Stimulated activated CD8-positive, alpha-beta memory T cell treated with anti-CD3 and anti-CD28 coated beads, Interleukin-2, amount 100 ng/mL, for 48 hours (primary cell): Measurements from ENCODE around the gene NEMF.
"Not testable (repeated sequence)": the region's sequence is repeated elsewhere in the genome, so short reads cannot be mapped to it uniquely, and the experiment has no call there.

Experiments
- DNase-seq, 2 donors: peaks; one replicate each; pipeline ENCODE4 v3.0.0-alpha.2; 2020; ENCODE audit warnings: low read depth in 2 of 2

Gene NEMF

GRCh38 chr14:49876563-49877127, 24.1 kb upstream of the NEMF start:
- no peak for DNase-seq

GRCh38 chr14:49875640-49876198, 23.1 kb upstream of the NEMF start:
- DNase-seq = no peak

GRCh38 chr14:49873548-49873947, 21.0 kb upstream of the NEMF start:
- DNase-seq = not testable (repeated sequence)

DNA sequence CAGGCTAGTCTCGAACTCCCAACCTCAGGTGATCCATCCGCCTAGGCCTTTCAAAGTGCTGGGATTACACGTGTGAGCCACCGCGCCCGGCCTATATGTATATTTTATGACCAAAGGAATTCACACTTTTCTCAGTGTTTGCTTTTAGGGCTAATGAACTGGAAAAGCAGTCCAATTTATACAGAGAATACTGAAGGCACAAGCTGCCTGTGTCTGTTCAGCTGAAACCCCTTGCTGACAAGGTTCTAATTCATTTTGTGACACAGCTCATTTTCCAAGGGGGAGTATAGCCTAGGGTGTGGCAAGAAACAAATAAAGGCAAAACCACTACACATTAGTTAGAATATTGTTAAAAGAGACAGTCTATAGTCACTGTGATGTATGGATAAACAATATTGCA, 18.3 kb upstream of the NEMF start:
- no peak for DNase-seq

GRCh38 chr14:49868720-49869114, 16.1 kb upstream of the NEMF start:
- no peak for DNase-seq

DNA sequence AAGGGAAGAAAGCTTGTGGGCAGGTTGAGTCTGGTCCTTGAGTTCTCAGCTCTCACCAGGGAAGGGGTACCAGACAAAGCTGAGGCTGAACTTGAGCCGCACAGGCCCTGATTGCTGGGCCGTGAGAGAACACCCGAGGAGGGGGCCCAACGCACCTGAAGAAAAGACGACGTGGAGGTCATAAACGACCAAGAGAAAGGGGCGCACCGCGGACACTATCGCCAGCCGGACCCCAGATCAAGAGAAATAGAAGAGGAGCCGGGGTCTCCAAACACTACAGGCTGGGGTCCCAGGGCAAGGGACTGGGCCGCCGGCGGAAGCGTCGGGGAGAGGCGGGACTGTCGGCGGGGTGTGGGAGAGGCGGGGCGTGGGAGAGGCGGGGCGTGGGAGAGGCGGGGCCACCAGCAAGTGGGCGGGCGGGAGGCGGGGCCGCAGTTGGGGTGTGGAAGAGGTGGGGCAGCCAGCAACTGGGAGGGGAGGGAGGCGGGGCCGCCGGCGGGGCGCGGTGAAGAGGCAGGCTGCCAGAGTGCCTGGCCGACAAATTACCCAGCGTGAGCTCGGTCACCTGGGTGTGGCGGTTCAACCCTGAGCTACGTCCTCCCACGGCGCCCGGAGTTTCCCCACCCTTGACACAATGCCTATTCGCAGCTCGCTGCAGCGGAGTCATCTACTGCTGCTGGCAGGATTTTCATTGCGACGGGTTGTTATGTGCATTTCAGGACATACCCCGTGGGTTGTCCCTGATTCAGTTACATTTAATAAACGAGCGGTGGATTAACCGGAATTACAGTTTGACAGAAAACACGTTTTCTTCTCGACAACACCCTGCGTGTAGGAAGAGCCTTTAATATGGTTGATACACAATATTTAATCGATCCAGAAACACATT, 15.5 kb upstream of the NEMF start:
- DNase-seq = peak; percentile 99

GRCh38 chr14:49865431-49865859, 12.9 kb upstream of the NEMF start:
- DNase-seq = peak; percentile 73 to 75

- DNase-seq = no peak
Measured at GRCh38 chr14:49863487-49864281, 11.1 kb upstream of the NEMF start.

DNA sequence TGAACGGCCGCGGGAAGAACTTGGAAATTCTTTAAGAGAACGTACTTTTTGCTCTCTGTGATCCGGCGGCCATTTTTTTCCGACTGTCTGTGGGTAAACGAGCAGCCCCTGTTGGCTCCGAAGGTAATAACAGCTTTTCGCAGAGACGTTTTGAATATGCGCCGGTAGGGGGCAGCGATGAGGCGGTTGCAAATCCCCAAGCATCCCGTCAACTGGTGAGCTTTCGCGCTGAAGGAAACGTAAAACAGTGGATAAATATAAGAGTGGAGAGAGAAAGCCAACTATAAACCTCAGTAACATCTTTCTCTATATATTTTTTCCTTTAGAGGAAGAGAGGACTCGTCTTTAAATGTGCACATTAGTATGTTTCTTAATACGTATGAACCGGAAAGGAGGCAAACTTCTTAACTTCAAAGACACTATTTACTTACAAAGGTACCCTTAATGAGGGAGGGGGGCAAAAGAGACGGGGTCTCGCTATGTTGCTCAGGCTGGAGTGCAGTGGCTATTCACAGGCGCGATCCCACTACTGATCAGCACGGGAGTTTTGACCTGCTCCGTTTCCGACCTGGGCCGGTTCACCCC, 9.6 kb upstream of the NEMF start:
- DNase-seq = peak; percentile 64 to 80

DNA sequence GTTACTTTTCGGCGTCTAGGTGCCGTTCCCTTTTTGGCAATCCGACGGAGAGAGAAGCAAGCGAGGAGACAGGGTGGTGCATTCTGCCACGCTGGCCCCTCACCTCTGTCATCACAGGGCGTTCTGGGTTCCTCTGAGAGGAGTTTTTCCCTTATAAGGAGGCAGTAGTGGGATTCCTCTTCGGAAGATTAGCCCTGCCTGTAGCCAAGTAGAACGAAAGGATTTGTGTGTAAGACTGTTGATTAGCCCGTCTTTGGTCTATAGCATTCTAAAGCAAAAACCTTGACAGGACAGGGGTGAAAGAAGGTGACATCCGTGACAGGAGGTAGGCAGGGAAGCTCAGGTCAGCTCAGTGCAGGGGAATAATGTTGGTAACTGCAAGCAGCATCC, 9.1 kb upstream of the NEMF start:
- DNase-seq = peak in 1 of 2 donors; percentile 52

GRCh38 chr14:49860988-49861698, 8.6 kb upstream of the NEMF start:
- DNase-seq = no peak

- DNase-seq = no peak
Measured at GRCh38 chr14:49858383-49858782, 5.8 kb upstream of the NEMF start.

DNA sequence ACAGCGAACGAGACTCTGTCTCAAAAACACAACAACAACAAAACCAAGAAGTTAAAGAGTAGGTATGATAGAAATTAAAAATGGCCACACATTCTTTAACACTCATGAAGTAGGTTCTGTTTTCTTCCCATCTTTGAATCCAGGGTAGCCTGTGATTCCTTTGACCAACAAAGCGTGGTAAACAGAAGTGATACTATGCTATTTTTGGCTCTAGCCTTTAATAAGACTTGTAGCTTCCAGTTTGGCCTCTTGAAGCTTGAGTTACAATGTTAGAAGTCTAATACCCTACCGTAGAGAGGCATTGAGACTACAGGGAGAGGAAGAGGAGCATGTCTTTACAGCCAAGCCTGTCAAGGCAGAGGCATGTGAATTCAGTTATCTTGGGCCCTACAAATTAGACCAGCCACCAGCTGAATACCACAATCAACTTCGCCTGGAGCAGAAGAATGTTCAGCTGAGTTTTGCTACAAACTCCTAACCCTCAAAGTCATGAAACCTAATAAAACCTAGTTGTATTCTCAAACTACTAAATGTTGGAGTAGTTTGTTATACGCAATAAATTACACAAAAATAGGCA, 4.9 kb upstream of the NEMF start:
- no peak for DNase-seq

- DNase-seq = peak; percentile 34 to 47
Measured at GRCh38 chr14:49853572-49854375, 1.2 kb upstream of the NEMF start.

GRCh38 chr14:49853158-49853477, 530 bp upstream of the NEMF start:
- no peak for DNase-seq

DNA sequence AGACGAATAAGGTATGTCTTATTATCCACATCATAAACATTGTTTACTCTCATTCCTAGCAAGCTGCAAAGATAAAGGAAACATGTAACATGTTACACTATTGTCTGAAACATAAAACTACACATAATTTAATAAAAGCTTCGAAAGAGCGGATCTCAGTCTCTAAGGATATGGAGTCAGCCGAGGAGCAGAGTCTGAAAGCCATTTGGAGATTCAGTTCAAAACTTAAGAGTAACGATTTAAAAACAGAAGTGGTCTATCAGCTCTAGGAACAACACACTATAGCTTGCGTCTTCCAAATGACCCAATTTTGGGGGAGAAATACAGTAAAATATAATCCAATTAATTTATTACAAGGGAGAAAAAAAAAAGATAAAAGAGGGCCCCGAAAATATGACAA, 775 bp downstream of the NEMF start:
- no peak for DNase-seq

DNA sequence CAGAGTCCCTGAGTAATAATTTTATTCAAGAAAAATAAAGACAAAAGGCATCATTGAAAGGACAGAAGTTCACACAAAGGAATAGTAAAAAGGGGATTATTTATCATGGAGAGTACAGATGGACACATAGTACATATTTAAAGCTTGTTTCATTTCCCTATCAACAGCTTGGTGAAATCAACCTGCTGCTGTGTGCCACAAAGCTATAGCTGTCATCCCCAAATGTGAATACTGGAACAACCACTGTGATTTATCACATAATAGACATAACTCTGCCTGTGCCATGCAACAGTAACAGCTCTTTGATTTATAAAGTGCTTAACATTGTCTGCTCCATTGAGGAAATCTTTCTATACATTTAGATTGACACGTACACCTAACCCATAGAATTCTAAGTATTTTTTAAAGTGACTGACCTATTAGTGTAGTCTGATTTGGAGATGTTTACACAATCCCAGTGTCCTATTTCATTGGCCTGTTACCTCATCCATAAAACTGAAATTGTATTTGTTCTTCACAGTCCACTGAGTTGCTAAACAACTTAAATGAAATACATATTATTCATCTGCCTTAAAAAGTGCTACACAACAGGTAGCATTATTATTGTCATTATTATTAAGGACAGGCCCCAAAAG, 3.3 kb downstream of the NEMF start:
- no peak for DNase-seq

DNA sequence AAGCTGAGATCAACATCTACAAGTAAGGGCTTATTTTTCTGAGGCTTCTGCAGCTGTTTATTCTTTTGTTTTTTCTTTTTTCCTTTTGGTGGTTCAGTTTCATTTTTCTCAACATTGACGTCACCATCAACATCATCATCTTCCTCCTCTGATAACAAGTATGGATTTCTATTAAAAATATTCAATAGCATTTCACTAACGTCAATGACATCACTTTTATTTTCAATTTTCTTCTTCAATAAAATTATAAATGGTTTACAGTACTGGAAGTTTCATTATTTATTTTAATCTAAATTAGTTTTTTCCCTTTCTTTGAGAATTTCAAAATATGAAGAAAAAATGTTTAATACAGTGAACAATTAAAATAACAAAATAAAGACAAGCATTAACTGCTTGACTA, 23.9 kb downstream of the NEMF start:
- DNase-seq = no peak

DNA sequence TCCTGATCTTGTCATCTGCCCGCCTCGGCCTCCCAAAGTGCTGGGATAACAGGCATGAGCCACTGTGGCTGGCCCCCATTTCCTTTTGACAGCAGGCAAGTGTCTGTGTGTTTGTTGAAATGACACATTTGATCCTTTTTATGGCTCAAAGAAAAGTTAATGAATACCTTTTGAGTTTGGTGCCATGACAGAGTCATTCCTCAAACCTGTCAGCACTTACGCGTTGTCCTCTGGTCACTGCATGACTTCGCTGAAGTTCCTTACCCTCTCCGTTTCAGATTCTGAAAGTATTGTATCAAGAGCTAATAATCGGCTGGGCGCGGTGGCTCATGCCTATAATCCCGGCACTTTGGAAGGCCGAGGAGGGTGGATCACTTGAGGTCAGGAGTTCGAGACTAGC, 32.4 kb downstream of the NEMF start:
- no peak for DNase-seq

DNA sequence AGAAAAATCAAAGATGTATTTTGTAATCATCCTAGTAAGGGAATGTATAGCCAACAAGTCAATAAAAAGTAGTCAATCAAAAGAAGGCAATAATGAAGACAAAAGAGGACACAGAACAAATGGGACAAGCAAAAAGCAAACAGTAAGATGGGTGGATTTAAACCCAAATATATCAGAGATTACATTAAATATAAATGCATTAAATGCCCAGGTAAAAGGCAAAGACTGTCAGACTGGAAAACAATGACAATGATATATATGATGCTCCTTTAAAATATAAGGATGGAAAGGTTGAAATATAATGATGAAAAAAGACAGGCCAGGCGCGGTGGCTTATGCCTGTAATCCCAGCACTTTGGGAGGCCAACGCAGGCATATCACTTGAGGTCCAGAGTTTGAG, 35.7 kb downstream of the NEMF start:
- DNase-seq = no peak
